SK-N-SH (cell line): Measurements from ENCODE around the gene NSUN4.
"Not testable (repeated sequence)": the region's sequence is repeated elsewhere in the genome, so short reads cannot be mapped to it uniquely, and the experiment has no call there.

Experiments
- JUND ChIP-seq: IDR thresholded peaks from 2 replicates; pipeline ENCODE4 v1.4.0; 2012
- TF ChIP-seq, protein P1 (sequence below): fragments of 200-600 bp; sonication (generic); IDR thresholded peaks from 2 replicates; pipeline ENCODE4 v1.6.1; 2017; ENCODE audit warnings: antibody characterized with exemption, mild to moderate bottlenecking, moderate library complexity

DNA sequence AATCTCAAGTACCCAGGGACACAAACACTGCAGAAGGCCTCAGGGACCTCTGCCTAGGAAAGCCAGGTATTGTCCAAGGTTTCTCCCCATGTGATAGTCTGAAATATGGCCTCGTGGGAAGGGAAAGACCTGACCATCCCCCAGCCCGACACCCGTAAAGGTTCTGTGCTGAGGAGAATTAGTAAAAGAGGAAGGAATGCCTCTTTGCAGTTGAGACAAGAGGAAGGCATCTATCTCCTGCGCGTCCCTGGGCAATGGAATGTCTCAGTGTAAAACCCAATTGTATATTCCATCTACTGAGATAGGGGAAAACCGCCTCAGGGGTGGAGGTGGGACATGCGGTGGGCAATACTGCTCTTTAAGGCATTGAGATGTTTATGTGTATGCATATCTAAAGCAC is 10.8 kb upstream of the NSUN4 start:
- TF ChIP-seq, protein P1, sequence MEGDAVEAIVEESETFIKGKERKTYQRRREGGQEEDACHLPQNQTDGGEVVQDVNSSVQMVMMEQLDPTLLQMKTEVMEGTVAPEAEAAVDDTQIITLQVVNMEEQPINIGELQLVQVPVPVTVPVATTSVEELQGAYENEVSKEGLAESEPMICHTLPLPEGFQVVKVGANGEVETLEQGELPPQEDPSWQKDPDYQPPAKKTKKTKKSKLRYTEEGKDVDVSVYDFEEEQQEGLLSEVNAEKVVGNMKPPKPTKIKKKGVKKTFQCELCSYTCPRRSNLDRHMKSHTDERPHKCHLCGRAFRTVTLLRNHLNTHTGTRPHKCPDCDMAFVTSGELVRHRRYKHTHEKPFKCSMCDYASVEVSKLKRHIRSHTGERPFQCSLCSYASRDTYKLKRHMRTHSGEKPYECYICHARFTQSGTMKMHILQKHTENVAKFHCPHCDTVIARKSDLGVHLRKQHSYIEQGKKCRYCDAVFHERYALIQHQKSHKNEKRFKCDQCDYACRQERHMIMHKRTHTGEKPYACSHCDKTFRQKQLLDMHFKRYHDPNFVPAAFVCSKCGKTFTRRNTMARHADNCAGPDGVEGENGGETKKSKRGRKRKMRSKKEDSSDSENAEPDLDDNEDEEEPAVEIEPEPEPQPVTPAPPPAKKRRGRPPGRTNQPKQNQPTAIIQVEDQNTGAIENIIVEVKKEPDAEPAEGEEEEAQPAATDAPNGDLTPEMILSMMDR, result not testable (repeated sequence)
- TF ChIP-seq JUND, result not testable (repeated sequence)
